ENCODE measurements around the gene SNTB2. TPM values are rescaled to one million over a fixed set of nuclear protein-coding genes. Genes with fewer than 3 reads are reported as not detected.

The SNTB2 gene
- total and polyA plus RNA-seq, 2 of the 13 experiments (the other 11 are each of a cell fraction or from before 2014, with no cell fraction given) = 11.5 to 19.2 TPM

DNA sequence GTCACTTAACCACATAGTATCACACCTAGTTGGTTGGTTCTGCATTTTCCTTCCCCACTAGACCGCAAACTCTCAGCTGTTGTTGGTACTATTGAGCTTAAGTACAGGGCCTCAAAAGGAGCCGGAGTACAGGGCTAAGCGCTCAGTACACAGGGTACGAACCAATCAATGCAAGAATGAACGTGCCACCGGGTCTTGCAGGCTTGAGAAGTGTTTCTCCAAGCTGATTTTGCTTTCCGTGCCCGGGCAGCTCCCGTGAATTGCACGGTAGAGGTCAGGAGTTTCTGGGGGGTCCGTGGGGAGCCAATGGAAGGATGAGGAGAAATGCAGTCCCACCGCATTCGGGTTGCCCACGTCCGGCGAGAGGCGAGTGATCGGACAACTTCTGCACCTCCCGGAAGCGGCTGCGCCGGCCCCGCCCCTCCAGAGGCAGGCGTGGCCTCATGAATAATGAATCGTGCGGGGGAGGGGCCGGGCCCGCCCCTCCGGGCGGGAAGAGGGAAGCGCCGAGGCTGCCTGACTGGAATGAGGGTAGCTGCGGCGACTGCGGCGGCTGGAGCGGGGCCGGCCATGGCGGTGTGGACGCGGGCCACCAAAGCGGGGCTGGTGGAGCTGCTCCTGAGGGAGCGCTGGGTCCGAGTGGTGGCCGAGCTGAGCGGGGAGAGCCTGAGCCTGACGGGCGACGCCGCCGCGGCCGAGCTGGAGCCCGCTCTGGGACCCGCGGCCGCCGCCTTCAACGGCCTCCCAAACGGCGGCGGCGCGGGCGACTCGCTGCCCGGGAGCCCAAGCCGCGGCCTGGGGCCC lies at the start of gene SNTB2 (continued):
- TF ChIP-seq MTF2 (CRISPR knock-in tag; IDR thresholded peaks at IDR 0.05; ENCODE audit: borderline replicate concordance) (0 out of 2 replicates have a peak, but pooled peaks have one; percentile 20), ZNF713 (CRISPR knock-in tag; IDR thresholded peaks at IDR 0.05) (peak; percentile 99), ELF4 (CRISPR knock-in tag; IDR thresholded peaks at IDR 0.05; ENCODE audit: borderline replicate concordance) (peak; percentile 90), RFX1 (IDR thresholded peaks at IDR 0.05) (no peak), ZNF747 (CRISPR knock-in tag; IDR thresholded peaks at IDR 0.05; ENCODE audit: borderline replicate concordance) (peak; percentile 86; the same call in 1 of the 2 replicates), HBP1 (CRISPR knock-in tag; IDR thresholded peaks at IDR 0.05; ENCODE audit: low read depth) (peak; percentile 60), DBP (CRISPR knock-in tag; IDR thresholded peaks at IDR 0.05; ENCODE audit: not compliant biosample characterization) (peak; percentile 38), ZNF430 (CRISPR knock-in tag; IDR thresholded peaks at IDR 0.05) (no peak), ZNF317 (CRISPR knock-in tag; IDR thresholded peaks at IDR 0.05) (0 out of 2 replicates have a peak, but pooled peaks have one; percentile 37), ZNF788 (CRISPR knock-in tag; IDR thresholded peaks at IDR 0.05; ENCODE audit: borderline replicate concordance) (peak; percentile 93), MIER3 (CRISPR knock-in tag; IDR thresholded peaks at IDR 0.05; ENCODE audit: borderline replicate concordance) (no peak), ZNF10 (CRISPR knock-in tag; IDR thresholded peaks at IDR 0.05; ENCODE audit: borderline replicate concordance, low read depth) (0 out of 2 replicates have a peak, but pooled peaks have one; percentile 41), JUN (CRISPR knock-in tag; IDR thresholded peaks at IDR 0.05) (no peak; the same call in 1 of the 2 replicates), KMT2B (CRISPR knock-in tag; IDR thresholded peaks at IDR 0.05) (peak; percentile 77; the same call in 1 of the 2 replicates)
- TF ChIP-seq, protein P1, sequence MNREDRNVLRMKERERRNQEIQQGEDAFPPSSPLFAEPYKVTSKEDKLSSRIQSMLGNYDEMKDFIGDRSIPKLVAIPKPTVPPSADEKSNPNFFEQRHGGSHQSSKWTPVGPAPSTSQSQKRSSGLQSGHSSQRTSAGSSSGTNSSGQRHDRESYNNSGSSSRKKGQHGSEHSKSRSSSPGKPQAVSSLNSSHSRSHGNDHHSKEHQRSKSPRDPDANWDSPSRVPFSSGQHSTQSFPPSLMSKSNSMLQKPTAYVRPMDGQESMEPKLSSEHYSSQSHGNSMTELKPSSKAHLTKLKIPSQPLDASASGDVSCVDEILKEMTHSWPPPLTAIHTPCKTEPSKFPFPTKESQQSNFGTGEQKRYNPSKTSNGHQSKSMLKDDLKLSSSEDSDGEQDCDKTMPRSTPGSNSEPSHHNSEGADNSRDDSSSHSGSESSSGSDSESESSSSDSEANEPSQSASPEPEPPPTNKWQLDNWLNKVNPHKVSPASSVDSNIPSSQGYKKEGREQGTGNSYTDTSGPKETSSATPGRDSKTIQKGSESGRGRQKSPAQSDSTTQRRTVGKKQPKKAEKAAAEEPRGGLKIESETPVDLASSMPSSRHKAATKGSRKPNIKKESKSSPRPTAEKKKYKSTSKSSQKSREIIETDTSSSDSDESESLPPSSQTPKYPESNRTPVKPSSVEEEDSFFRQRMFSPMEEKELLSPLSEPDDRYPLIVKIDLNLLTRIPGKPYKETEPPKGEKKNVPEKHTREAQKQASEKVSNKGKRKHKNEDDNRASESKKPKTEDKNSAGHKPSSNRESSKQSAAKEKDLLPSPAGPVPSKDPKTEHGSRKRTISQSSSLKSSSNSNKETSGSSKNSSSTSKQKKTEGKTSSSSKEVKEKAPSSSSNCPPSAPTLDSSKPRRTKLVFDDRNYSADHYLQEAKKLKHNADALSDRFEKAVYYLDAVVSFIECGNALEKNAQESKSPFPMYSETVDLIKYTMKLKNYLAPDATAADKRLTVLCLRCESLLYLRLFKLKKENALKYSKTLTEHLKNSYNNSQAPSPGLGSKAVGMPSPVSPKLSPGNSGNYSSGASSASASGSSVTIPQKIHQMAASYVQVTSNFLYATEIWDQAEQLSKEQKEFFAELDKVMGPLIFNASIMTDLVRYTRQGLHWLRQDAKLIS (CRISPR knock-in tag; IDR thresholded peaks at IDR 0.05) = no peak
- TF ChIP-seq, protein P2, sequence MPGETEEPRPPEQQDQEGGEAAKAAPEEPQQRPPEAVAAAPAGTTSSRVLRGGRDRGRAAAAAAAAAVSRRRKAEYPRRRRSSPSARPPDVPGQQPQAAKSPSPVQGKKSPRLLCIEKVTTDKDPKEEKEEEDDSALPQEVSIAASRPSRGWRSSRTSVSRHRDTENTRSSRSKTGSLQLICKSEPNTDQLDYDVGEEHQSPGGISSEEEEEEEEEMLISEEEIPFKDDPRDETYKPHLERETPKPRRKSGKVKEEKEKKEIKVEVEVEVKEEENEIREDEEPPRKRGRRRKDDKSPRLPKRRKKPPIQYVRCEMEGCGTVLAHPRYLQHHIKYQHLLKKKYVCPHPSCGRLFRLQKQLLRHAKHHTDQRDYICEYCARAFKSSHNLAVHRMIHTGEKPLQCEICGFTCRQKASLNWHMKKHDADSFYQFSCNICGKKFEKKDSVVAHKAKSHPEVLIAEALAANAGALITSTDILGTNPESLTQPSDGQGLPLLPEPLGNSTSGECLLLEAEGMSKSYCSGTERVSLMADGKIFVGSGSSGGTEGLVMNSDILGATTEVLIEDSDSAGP (CRISPR knock-in tag; IDR thresholded peaks at IDR 0.05; ENCODE audit: borderline replicate concordance) = peak; percentile 87
- TF ChIP-seq, protein P3, sequence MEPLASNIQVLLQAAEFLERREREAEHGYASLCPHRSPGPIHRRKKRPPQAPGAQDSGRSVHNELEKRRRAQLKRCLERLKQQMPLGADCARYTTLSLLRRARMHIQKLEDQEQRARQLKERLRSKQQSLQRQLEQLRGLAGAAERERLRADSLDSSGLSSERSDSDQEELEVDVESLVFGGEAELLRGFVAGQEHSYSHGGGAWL (CRISPR knock-in tag; IDR thresholded peaks at IDR 0.05) = peak; percentile 70; the same call in 1 of the 2 replicates
- TF ChIP-seq, protein P4, sequence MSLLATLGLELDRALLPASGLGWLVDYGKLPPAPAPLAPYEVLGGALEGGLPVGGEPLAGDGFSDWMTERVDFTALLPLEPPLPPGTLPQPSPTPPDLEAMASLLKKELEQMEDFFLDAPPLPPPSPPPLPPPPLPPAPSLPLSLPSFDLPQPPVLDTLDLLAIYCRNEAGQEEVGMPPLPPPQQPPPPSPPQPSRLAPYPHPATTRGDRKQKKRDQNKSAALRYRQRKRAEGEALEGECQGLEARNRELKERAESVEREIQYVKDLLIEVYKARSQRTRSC (CRISPR knock-in tag; IDR thresholded peaks at IDR 0.05; ENCODE audit: low read depth) = no peak
- TF ChIP-seq, protein P5, sequence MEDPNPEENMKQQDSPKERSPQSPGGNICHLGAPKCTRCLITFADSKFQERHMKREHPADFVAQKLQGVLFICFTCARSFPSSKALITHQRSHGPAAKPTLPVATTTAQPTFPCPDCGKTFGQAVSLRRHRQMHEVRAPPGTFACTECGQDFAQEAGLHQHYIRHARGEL (CRISPR knock-in tag; IDR thresholded peaks at IDR 0.05) = peak; percentile 92
